NCI-H1092 (cell line): ENCODE data around the gene PPARA.

Experiments
- DNase-seq: peaks from one replicate; lab custom pipeline; 2025; lab: John Stamatoyannopoulos, UW

PPARA gene

DNA sequence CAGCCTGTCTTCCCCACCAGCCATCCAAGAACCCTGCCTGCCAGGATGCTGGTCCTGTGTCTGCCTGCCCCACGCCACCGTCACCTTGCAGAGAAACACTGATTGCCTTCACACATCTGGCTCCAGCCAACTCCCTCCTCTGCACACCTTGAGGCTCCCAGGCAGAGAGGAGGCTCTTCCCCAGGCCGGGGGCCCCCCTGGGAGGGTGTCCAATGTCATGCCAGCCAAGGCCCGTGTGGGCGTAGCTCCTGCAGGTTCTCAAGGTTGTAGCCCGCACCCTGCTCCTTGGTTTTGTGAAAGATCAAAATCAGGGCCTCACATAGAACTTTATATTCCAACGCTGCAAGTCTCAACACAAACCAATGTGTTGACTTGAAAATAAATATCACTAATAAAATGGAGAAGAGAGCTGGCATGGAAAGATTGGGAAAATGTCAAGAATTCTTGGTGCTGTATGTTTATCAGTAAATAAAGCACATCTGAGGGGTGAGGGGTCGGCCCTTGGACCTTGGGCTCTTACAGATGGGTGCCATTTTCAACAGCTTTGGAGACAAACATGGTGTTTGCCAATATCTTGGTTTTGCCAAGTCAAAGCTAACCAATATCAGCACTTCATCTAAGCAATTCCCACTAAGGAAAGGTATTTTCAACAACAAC is 6.7 kb upstream of the PPARA start:
- no peak for DNase-seq

DNA sequence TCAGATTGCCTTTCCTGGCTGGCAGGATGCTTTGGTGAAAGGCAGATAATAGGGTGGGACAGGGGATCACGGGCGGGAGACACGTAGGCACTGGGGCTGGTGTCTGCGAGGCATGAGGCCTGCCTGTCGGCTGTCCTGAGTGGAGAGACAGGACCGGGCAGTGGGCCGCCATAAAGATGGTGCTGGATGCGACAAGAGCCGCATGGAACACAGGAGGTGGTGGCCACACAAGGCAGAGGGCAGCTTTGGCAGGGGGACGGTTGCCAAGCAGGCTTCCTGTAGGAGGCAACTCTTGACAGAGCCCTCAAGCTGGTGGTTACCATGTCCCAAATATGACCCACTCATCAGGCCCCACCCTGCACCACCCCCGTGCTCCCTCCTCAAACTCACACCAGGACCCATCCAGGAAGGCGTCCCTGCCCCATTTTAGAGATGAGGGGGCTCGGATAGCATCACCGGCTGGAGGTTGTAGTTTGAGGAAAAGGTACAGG is 4.9 kb upstream of the PPARA start:
- no peak for DNase-seq

DNA sequence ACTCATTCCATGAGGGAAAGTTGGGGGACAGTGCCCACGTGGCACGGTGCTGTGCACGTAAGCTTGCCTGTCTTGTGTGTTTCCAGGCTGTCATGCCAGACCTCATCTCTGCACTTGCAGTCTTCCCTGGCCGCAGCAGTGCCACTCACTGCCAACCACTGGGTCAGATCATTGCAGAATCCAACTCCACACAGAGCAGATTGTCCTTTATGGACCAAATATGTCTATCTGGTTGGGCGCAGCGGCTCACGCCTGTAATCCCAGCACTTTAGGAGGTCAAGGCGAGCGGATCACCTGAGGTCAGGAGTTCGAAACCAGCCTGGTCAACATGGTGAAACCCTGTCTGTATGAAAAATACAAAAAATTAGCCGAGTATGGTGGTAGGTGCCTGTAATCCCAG is 4.4 kb upstream of the PPARA start:
- DNase-seq = no peak

DNA sequence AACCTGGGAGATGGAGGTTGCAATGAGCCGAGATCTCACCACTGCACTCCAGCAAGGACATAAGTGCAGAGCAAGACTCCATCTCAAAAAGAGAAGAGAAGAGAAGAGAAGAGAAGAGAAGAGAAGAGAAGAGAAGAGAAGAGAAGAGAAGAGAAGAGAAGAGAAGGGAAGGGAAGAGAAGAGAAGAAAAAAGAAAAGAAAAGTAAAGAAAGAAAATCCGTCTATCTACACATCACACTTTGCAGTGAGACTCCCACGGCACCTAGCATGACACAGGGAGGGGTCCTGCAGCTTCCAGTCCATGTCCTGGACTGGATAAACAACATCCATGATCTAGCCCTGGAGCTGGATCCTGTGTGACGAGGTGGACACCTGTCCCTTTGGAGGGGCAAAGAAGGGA is 4.0 kb upstream of the PPARA start:
- no peak for DNase-seq

DNA sequence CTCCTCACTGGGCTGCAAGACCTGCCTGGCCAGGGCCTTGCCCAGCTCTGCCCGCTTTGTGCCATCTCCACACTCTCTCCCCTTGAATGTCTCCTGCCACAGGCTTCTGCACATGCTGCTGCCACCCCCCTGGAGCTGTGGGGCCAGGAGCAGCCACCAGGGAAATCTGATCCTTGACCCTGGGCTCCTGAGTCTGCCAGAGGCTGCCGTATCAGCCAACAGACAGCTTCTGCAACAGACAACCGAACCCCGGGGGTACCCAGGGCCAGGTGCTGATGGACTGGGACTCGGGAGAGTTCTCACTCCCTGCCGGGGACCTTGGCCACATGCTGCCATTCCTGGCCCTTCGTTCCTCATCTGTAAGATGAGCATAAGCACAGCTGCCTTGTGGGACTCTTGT is 3.3 kb upstream of the PPARA start:
- DNase-seq = no peak

DNA sequence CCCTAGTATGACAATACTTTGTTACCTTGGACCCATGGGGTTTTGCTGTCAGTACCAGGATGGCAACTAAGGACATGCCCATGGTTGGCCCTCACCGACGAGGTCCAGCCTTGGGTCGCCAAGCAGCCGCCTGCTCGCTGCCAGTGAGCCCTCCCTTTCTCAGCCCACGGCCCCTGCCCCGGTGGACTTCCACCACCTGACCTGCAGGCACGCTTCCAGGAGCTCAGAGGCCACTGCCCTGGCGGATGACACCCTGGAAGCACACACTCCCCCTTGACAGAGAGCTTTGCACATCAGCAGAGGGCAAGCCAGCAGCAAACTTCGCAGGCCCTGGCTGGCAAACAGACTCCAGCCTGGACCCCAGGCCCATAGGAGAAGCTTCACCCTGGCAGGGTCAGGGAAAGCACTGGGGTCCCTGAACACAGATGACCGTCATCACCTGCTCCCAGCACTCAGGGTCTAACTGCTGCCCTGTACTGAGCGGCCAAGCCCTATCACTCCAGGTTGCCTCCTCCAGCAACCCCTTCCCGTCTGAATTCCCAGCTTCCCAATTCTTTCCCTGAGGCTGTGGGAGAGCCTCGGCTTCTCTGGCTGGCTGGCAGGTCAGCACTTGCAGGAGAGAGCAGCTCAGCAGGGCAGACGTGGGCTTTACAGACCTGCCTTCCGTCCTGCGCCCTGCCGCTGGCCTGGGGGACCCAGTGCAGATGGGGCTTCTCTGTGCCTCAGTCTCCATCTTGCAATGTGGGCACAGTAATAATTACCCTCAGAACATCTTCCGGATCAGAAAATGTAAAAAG is 2.7 kb upstream of the PPARA start:
- no peak for DNase-seq

DNA sequence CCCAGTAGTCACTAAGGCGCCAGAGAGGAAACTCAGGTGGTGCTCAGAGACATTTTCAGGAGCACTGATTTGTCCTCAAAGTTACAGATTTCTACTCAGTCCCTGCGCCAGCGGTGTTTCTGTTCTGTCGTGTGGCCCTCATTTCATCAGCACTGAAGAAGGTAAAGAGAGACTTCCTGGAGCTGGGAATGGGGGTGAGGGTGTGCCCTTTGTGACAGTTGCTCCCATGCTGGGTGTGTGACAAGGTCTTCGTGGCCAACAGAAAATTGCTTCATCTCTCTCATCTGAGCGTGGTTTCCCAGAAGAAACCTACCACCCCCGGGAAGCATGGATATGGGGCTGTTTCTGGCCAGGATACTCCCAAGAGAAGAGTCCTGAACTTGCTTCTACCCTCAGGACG is 2.0 kb upstream of the PPARA start:
- no peak for DNase-seq

DNA sequence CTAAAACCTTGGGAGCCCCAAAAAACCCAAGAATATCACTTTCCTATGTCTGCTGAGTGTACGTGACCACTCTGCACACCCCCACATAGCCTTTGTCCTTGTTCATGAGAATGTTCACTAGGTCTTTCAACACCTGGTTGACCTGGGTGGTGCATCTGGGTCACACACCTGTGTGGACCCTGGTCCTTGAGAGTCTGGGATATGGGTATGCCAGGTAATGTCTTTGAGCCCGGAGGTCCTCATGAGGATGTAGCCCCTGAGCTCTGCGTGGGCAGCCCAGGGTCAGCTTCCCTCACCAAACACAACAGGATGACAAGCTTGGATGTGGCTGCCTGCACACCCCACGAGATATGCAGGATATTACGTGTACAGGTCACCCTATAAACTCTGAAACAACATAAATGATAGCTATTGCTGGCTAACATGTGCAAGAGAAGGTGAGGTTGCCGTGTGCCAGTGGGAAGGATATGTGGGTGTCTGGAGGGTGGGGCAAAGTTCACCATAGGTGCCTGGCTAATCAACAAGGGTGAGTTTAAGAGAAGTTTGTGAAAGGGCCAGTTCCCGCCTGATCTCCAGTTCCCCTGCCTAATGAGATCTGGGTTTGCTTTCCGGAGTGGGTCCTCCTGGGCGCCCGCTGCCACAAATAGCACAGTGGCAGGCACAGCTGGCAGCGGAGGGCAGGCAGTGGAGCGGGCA is 1.4 kb upstream of the PPARA start:
- DNase-seq = no peak

DNA sequence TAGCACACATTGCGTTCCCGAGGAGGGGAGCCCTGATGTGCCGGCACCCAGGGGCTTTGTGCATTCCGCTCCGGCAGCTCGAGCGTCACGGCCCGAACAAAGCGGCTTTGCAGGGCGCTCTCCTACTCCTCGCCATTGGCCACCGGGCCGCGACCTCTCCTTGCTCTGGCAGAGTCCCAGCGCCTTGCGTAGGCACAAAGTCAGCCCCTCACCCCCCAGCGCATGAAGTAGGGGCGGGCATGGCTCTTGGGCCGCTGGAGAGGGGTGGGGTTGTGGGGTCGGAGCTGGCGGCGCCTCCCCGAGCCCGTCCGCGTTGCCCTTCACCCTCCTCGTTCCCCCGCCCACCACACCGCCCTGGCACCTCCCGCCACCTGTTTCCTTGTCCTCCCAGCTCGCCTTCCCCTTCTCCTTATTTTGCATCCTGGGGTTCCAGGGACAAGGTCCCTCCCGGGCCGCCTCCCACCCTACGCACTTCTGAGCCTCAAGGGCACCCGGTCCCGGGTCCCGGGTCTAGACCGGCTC is 753 bp upstream of the PPARA start:
- no peak for DNase-seq

DNA sequence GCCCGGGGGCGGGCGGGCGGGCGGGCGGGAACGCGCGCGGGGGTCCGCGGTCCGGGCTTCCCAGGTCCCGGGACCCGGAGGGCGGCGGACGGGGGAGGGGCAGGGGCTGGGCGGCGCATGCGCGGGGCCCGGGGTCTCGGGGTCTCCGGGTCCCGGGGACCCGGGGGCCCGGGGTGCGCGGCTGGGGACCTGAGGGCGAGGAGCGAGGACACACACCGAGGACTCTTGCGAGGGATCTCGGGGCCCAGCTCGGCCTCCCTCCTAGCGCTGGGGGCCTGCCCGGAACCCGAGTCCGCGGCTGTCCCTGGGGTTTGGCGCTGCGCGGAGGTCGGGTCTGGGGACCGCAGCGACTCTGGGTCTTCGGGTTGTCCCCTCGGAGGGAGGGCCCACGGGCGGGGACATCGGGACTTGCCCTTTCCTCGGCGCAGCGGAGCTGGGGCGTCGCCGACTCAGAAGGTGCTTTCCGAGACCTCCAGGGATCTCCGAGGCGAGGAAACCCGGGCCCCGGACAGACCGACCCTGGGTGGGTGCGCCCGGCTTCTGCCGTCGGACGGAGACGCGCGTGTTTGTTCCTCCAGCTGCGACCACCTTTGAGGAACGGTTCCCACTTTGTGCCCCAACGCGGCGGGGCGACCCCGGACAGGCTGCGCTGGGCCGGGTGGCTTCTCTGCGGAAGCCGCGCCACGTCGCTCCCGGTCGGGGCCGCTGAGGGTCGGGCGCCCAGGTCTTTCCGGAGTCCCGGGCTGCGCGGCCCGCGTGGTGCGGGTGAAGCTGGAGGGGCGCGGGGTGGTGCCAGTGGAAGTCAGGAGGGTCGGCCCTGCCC is 540 bp downstream of the PPARA start:
- no peak for DNase-seq

DNA sequence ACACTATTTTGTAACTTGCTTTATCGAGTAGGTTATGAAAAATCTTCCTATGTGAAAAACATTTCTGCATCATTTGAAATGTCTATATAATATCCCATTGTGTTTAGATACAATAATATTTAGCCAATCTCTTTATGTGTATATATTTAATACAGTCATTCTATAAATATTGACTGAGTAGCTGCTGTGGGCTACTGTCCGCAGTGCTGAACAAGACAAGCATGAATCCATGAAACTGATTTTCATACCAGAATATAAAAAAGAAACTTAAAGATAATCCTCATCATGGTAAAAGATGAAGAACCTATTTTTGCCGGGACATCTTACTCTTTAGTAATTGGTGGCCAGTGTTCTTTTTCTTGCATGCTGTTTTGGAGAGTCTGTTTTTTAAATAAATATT is 3.6 kb downstream of the PPARA start:
- DNase-seq = no peak

DNA sequence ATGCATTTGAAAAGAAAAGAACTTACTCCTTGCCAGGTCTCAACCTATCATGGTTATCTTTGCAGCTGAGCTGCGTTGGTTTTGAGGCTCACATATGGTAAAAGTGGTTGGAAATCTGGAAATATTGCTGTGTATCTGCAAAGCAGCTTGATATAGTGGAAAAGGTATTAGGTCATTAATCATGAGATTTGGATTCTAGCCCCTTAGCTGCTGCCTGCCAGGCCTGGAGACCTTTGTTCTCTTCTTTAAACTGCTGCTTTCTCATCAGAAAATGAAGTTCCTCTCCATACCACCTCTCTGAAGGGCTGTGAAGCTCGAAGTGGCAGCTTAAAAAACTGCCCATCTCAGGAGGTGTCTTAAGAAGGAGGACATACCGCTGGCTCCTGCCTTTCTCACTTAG is 5.7 kb downstream of the PPARA start:
- DNase-seq = no peak

DNA sequence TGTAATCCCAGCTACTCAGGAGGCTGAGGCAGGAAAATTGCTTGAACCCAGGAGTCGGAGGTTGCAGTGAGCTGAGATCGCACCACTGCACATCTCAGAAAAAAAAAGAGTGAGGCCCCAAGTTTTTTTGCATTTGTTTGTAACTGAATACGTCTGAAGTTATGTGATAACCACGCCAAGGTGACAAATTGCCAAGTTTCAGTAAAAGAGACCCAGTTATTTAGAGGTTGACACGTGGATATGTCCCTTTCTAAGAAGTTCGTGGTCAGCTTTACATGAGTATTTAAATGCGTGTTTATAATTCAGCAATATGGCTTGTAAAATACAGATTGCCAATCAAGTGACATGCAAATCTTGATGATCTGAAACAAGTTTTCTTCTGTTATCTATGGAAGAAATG is 8.0 kb downstream of the PPARA start:
- DNase-seq = no peak

DNA sequence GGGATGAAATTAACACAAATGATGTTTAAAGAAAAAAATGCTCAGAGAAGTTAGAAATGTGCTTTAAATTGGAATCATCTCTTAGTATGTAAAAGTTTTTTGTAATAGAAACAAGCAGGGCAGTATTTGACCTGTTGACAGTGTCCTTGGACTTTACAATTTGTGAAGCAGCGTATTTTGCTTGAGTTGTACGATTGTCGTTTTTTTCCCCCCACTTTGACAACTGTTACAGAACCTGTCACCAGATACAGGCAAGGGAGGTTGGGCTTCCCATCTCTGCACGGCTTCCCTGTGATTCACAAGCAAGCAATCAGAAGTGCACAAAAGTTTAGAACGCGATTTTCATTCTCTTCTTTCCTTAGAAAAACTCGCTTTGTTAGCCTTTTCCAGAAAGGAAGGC is 8.9 kb downstream of the PPARA start:
- DNase-seq = no peak

DNA sequence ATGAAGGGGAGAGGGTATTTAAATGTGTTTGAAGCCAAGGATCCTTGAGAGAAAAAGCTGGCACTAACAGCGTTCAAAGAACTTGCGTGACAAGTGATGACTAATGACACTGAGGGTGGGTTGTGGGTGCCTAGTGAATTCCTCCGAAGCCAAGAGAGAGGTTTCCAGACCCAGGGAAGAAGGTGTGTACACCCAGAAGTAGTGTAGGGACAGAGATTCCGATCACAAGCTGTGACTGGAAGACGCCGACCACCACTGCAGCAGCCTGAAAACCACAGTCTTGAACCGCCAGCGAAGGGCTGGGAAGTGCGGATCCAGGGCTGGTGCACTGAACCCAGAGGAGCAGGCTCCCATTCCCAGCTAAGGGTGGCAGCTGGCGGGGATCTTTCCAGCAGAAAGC is 9.5 kb downstream of the PPARA start:
- DNase-seq = no peak

DNA sequence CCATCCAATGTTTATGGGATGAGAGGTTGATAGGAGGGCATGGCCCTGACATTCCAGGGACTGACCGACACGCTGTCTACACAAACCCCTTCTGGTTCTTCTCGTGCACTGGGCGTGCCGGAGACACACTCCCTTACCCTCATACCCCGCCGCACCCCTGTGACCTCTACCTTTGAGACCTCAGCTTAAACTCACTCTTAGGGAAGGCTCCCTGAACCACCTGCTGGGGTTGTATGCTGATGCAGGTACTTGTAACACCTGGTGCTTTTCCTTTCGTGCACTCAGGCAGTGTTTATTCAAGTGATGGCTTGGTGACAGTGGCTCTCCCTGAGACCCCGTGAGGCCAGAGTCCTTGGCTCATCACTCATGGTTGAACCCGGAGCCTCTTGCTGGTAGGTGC is 12.0 kb downstream of the PPARA start:
- no peak for DNase-seq

DNA sequence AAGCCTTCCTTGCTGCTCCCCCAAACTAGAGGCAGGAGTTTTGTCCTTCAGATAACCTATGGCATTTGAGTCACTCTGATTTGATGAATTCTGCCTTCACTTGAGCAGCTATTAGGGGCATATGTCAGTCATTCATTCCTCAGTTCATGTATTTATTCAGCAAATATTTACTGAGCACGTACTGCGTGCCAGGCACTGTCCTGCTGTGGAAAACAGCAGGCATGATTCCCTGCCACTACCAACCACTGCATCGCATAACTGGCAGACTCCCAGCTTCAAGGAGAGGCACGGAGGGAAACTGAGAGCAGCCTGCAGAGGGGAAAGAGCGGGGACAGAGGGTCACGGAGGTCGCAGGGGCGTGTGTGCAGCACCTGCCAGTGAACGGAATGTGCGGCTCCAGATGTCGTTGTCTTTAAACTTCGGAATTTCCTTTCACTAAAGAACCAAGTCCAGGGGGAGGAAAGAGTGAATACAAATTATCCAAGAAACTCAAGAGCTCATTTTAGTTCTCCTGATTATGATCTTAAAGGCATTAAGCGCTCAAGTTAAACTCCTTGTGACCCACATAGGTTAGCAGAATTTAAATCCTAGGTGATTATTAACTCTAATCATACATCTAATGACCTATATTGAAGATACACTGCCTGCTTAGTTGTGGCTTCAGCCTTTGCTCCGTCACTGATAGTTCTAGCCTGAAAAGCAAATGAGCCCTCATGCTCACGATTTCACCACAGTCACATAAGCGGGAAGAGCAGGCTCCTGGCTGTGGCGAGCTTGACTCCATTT is 12.6 kb downstream of the PPARA start:
- no peak for DNase-seq

DNA sequence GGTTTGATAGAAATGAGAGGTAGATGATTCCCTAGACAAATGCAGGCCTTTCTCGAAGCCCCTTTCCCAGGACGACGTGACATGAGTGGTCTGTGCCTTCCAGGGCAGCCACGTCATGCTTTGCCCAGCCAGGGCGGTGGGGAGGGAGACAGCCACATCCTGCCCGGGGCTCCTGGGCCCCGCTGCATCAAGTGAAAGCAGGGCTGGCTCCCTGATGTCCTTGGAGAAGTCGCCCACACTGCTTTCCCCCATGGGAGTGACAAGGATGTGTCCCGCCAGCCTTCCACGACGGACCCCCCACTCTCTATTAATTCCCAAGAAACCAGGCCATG is 13.2 kb downstream of the PPARA start:
- no peak for DNase-seq

DNA sequence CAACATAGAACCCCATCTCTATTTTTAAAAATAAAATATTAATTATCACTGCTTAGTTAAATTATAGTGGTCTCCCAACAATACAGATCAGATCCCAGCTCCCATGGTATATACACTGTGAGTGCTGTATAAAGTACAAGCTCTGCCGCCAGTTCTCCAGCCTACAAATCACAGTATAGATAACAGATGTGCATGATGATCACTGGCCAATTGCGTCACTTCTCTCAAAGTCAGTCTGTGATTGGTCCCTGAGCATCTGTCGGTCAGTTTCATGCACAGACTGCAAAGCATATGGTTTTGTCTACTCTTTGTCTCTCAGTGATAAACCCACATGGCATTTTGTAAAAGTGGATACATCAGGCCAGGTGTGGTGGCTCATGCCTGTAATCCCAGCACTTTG is 15.7 kb downstream of the PPARA start:
- DNase-seq = no peak

DNA sequence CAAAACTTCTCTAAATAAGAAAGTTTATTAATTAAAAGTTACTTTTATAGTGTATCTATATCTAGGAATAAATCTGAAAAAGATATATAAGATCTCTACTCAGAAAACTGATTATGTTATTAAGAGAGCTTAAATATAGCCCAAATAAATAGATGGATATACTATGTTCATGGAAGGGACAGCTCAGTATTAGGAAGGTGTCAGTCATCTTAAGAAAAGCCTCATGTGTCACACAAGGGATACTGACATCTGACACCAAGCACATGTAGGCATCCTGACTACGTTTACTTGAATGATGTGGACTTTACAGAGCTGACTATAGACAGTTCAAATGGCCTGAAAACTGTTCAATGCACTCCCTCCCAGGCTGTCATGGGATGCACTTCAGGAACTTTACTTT is 19.3 kb downstream of the PPARA start:
- DNase-seq = no peak

DNA sequence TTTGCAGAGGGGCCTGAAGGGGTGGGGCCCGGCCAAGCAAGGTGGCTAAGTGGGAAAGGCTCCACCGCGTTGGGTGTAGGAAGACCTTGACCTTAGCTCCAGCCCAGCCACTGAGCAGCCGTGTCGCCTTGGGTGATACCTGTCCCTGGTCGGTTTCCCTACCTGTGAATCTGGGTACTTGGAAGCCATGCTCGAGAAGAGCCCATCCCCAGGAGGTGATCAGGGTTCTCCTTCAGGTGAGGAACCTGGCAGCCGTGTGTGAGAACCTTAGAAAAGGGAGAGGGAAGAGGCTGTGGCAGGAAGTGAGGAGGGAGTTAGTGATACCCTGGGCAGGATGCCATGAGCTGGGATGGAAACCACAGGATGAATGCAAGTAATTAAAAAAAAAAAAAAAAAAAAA is 21.6 kb downstream of the PPARA start:
- no peak for DNase-seq
